ENCODE measurements around the gene HOXD11. TPM values are rescaled to one million over a fixed set of nuclear protein-coding genes. Genes with fewer than 3 reads are reported as not detected.

HOXD11 gene
- total and polyA plus RNA-seq, 9 of the 15 experiments (the other 6 are each of a cell fraction or from before 2014, with no cell fraction given), result not detected

- TF ChIP-seq SFPQ (IDR thresholded peaks at IDR 0.05; ENCODE audit: low read depth, low read length) (no peak), ZNF324 (CRISPR knock-in tag; IDR thresholded peaks at IDR 0.05) (no peak), CEBPG (CRISPR knock-in tag; IDR thresholded peaks at IDR 0.05) (no peak), CEBPG (tag; conservative IDR thresholded peaks at IDR 0.05 in 1 of 2, IDR thresholded peaks at IDR 0.05 in 1 of 2) (no peak), ZBTB2 (IDR thresholded peaks at IDR 0.05) (no peak), ZNF766 (CRISPR knock-in tag; conservative IDR thresholded peaks at IDR 0.05) (peak; percentile 61; the same call in 1 of the 2 replicates), GTF2F1 (IDR thresholded peaks at IDR 0.05; ENCODE audit: low read depth, low read length) (no peak), ZNF184 (CRISPR knock-in tag; IDR thresholded peaks at IDR 0.05) (no peak), ZNF407 (IDR thresholded peaks at IDR 0.05; ENCODE audit: low read depth) (no peak), EP400 (IDR thresholded peaks at IDR 0.05) (no peak), HMGN3 (IDR thresholded peaks at IDR 0.05; ENCODE audit: borderline replicate concordance, extremely low read depth, insufficient read length, low read depth, low read length) (peak; percentile 16), ZC3H4 (CRISPR knock-in tag; IDR thresholded peaks at IDR 0.05; ENCODE audit: borderline replicate concordance) (no peak), CREBBP (IDR thresholded peaks at IDR 0.05; ENCODE audit: low read depth, low read length) (no peak)
These were observed 9.9 kb upstream of the HOXD11 start (continued) for GRCh38 chr2:176096986-176097819.

All from K562 (cell line).